Endothelial cell of umbilical vein (primary cell): ENCODE measurements around the gene PIGW. TPM values are rescaled to one million over a fixed set of nuclear protein-coding genes. Genes with fewer than 3 reads are reported as not detected.

ENCODE experiments used
- BruUV-seq: library from RNA; stranded (reverse); fragments of 400-500 nt; replicated peaks from 2 replicates; lab custom pipeline; 2021; lab: Mats Ljungman, UMichigan
- CTCF ChIA-PET: fragments of 300-600, 350-600 bp; sonication (Branson Sonifier 250); formaldehyde crosslinking; loops from one replicate; lab custom pipeline; 2021; ENCODE audit warnings: antibody characterized with exemption, inconsistent platforms; lab: Charles Lee
- POLR2A ChIA-PET: fragments of 300-600, 350-600 bp; sonication (Branson Sonifier 250); formaldehyde crosslinking; loops from one replicate; lab custom pipeline; 2021; ENCODE audit warnings: antibody characterized with exemption, inconsistent platforms; lab: Charles Lee
- DNase-seq: peaks from one replicate; pipeline ENCODE4 v3.0.0-alpha.2; 2011; ENCODE audit warnings: low read depth, low spot score
- FAIRE-seq: peaks from 2 replicates; lab custom pipeline; 2011; peaks lifted over from hg19 to GRCh38; lab: Jason Lieb, UNC
- H2AFZ ChIP-seq: 2 replicates; pipeline ENCODE4 v1.6.0; 2012; ENCODE audit warnings: low read depth, low read length, control low read depth, inconsistent platforms
- H3K27ac ChIP-seq: 2 replicates; pipeline ENCODE4 v1.5.1; 2011; ENCODE audit warnings: low read depth, mild to moderate bottlenecking, control low read depth, low read length, moderate library complexity; ENCODE audit not compliant: insufficient read depth
- H3K27me3 ChIP-seq, 2 experiments: 2 replicates each; pipeline versions ENCODE4 v1.6.0 to v1.6.1; 2011; ENCODE audit warnings: low read length in 2 of 2, mixed read lengths in 1 of 2; ENCODE audit not compliant: control insufficient read depth in 2 of 2, insufficient read depth in 2 of 2
- H3K36me3 ChIP-seq, 2 experiments: 2 replicates in 1 of 2; 3 replicates in 1 of 2; pipeline ENCODE4 v1.5.1; 2011; ENCODE audit warnings: low read length in 2 of 2, mild to moderate bottlenecking in 1 of 2, moderate library complexity in 1 of 2; ENCODE audit not compliant: control insufficient read depth in 2 of 2, insufficient read depth in 2 of 2; ENCODE audit errors: extremely low read depth in 1 of 2
- H3K4me1 ChIP-seq: 3 replicates; pipeline ENCODE4 v1.5.1; 2011; ENCODE audit warnings: mild to moderate bottlenecking, low read length; ENCODE audit not compliant: control insufficient read depth, insufficient read depth; ENCODE audit errors: extremely low read depth
- H3K4me2 ChIP-seq: 2 replicates; pipeline ENCODE4 v1.6.1; 2011; ENCODE audit warnings: low read length, control low read depth, mixed read lengths; ENCODE audit not compliant: insufficient read depth
- H3K4me3 ChIP-seq, 3 experiments: fragments of 200-600 bp in 1 of 3; sonication (generic), shearing (Covaris generic) in 1 of 3; replicated peaks in 1 of 3; 2 replicates each; pipeline ENCODE4 v1.5.1; 2011 to 2016; ENCODE audit warnings: control low read depth in 3 of 3, low read length in 3 of 3, mild to moderate bottlenecking in 2 of 3, inconsistent platforms in 1 of 3, low read depth in 1 of 3, moderate library complexity in 1 of 3; ENCODE audit not compliant: insufficient read depth in 1 of 3
- H3K79me2 ChIP-seq: 2 replicates; pipeline ENCODE4 v1.6.0; 2012; ENCODE audit warnings: low read length, inconsistent platforms; ENCODE audit not compliant: control insufficient read depth, insufficient read depth
- H3K9ac ChIP-seq: replicated peaks from 2 replicates; pipeline ENCODE3; 2011; ENCODE audit warnings: low read length, control low read depth; ENCODE audit not compliant: insufficient read depth; ENCODE audit errors: extremely low read depth
- H3K9me1 ChIP-seq: replicated peaks from 3 replicates; pipeline ENCODE4 v1.6.0; 2011; ENCODE audit warnings: mild to moderate bottlenecking, low read length; ENCODE audit not compliant: control insufficient read depth, insufficient read depth; ENCODE audit errors: extremely low read depth
- H3K9me3 ChIP-seq: replicated peaks from 2 replicates; pipeline ENCODE4 v1.5.1; 2012; ENCODE audit warnings: low read length, inconsistent platforms; ENCODE audit not compliant: control insufficient read depth, insufficient read depth
- H4K20me1 ChIP-seq: replicated peaks from 2 replicates; pipeline ENCODE3; 2011; ENCODE audit warnings: mild to moderate bottlenecking, low read length; ENCODE audit not compliant: control insufficient read depth, insufficient read depth; ENCODE audit errors: extremely low read depth
- CTCF ChIP-seq, 2 donors: IDR thresholded peaks; 1 replicate in 1 of 2; 2 replicates in 1 of 2; pipeline ENCODE4 v1.5.1; 2011; ENCODE audit warnings: low read length in 2 of 2, mild to moderate bottlenecking in 2 of 2, moderate library complexity in 2 of 2, control low read depth in 1 of 2, inconsistent platforms in 1 of 2, low read depth in 1 of 2; ENCODE audit not compliant: insufficient read depth in 1 of 2; ENCODE audit errors: extremely low read depth in 1 of 2
- EZH2 ChIP-seq: IDR thresholded peaks from 2 replicates; pipeline ENCODE4 v1.6.1; 2012; ENCODE audit warnings: borderline replicate concordance, low read depth, mild to moderate bottlenecking, moderate library complexity, low read length, inconsistent platforms; ENCODE audit not compliant: severe bottlenecking
- FOS ChIP-seq: IDR thresholded peaks from 2 replicates; pipeline ENCODE4 v1.6.1; 2011; ENCODE audit warnings: mild to moderate bottlenecking, low read length, moderate library complexity, borderline replicate concordance; ENCODE audit not compliant: insufficient read depth
- GATA2 ChIP-seq: IDR thresholded peaks from 2 replicates; pipeline ENCODE4 v1.7.0; 2011; ENCODE audit warnings: low read depth, mild to moderate bottlenecking, moderate library complexity, mixed read lengths, low read length; ENCODE audit not compliant: insufficient read length, insufficient read depth
- JUN ChIP-seq: IDR thresholded peaks from 2 replicates; pipeline ENCODE4 v1.6.1; 2011; ENCODE audit warnings: borderline replicate concordance, low read depth; ENCODE audit not compliant: insufficient read length, insufficient read depth
- MAX ChIP-seq: IDR thresholded peaks from 2 replicates; pipeline ENCODE4 v1.6.1; 2011; ENCODE audit not compliant: insufficient read depth, insufficient read length
- MYC ChIP-seq: IDR thresholded peaks from one replicate; pipeline ENCODE4 v1.6.1; 2011; ENCODE audit warnings: mild to moderate bottlenecking, low read depth, low read length
- POLR2A ChIP-seq: IDR thresholded peaks from 2 replicates; pipeline ENCODE4 v1.6.1; 2012; ENCODE audit warnings: low read depth, mild to moderate bottlenecking, control low read depth, low read length
- POLR2AphosphoS5 ChIP-seq: IDR thresholded peaks from 2 replicates; pipeline ENCODE4 v1.6.1; 2012; ENCODE audit warnings: low read depth, mild to moderate bottlenecking, control low read depth, low read length, moderate library complexity; ENCODE audit not compliant: insufficient read depth
- dilution Hi-C: fragments of 300-500 bp; cut with MboI; formaldehyde crosslinking; loops from one replicate; pipeline ENCODE4 v1.15.0; 2019; ENCODE audit warnings: low sequenced_read_pairs; ENCODE audit not compliant: extremely low pct_ligation_motif_present
- intact Hi-C: fragments of 100-400 bp; cut with micrococcal nuclease; formaldehyde crosslinking; loops from one replicate; pipeline ENCODE4 v1.10.0; 2022
- polyA plus RNA-seq, 4 experiments: library from polyadenylated mRNA; depleted of rRNA in 3 of 4; stranded (reverse) in 3 of 4; unstranded in 1 of 4; fragments of >200 nt; gene quantifications; 2 replicates each; pipeline versions ENCODE4 v1.2.1 to v1.2.3, GENCODE V29; 2011 to 2012; ENCODE audit warnings: missing spikeins in 1 of 4
- total RNA-seq: library from RNA; stranded (reverse); gene quantifications from 2 replicates; pipeline ENCODE4 v1.2.3, GENCODE V29; 2021

PIGW gene
- total and polyA plus RNA-seq, 2 donors (not counting 3 experiments of a cell fraction or from before 2014, with no cell fraction given): 5.9 to 13.1 TPM

- no peak overlapping the region for H3K27ac ChIP-seq
- intact Hi-C loops (no loop called here), dilution Hi-C loops (no loop called here)
- no peak overlapping the region for H3K9ac ChIP-seq
- H3K4me3 ChIP-seq: no peak overlapping the region
- TF ChIP-seq JUN (no peak), FOS (no peak), CTCF (IDR thresholded peaks at IDR 0.05; ENCODE audit: extremely low read depth in 1 of 2, insufficient read depth in 1 of 2, low read depth in 1 of 2, low read length in 2 of 2) (no peak), EZH2 (no peak), GATA2 (no peak), MAX (no peak), POLR2AphosphoS5 (no peak), MYC (no peak), POLR2A (no peak)
- DNase-seq (no peak), FAIRE-seq (no peak)
- H3K36me3 ChIP-seq: peaks cover 18 to 22% of the 10 kb centered on the region in 2 experiments
- peaks cover 46% of the 10 kb centered on the region for H3K79me2 ChIP-seq
- H3K27me3 ChIP-seq: no peaks in the 10 kb centered on the region
- H2AFZ ChIP-seq: no peak overlapping the region
- BruUV-seq: no TSS peak
- no peaks in the 10 kb centered on the region for H3K9me1 ChIP-seq
- ChIA-PET CTCF (no interaction called here), POLR2A (no interaction called here)
- no peaks in the 10 kb centered on the region for H3K4me1 ChIP-seq
- no peaks in the 10 kb centered on the region for H3K9me3 ChIP-seq
- H4K20me1 ChIP-seq: no peaks in the 10 kb centered on the region
- no peak overlapping the region for H3K4me2 ChIP-seq
Measured at GRCh38 chr17:36576793-36577192, 42.0 kb downstream of the PIGW start.
